Measurements from ENCODE around the gene OVCH1.

OVCH1 gene, protein sequence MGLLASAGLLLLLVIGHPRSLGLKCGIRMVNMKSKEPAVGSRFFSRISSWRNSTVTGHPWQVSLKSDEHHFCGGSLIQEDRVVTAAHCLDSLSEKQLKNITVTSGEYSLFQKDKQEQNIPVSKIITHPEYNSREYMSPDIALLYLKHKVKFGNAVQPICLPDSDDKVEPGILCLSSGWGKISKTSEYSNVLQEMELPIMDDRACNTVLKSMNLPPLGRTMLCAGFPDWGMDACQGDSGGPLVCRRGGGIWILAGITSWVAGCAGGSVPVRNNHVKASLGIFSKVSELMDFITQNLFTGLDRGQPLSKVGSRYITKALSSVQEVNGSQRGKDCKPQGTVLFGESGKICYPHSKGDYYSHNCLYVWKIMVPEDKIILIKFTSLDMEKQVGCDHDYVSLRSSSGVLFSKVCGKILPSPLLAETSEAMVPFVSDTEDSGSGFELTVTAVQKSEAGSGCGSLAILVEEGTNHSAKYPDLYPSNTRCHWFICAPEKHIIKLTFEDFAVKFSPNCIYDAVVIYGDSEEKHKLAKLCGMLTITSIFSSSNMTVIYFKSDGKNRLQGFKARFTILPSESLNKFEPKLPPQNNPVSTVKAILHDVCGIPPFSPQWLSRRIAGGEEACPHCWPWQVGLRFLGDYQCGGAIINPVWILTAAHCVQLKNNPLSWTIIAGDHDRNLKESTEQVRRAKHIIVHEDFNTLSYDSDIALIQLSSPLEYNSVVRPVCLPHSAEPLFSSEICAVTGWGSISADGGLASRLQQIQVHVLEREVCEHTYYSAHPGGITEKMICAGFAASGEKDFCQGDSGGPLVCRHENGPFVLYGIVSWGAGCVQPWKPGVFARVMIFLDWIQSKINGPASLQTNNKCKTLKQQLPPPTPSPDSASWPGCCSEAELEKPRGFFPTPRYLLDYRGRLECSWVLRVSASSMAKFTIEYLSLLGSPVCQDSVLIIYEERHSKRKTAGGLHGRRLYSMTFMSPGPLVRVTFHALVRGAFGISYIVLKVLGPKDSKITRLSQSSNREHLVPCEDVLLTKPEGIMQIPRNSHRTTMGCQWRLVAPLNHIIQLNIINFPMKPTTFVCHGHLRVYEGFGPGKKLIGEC

GRCh38 chr12:29497588-29497987 is at the start of gene OVCH1:
Gene OVCH1, minus strand, starts transcription at chr12:29497686. Its CDS starts 0 bp downstream, at chr12:29497686.
- no peak for DNase-seq

GRCh38 chr12:29547151-29547632 is 49.7 kb upstream of the OVCH1 start:
- no peak for DNase-seq

DNA sequence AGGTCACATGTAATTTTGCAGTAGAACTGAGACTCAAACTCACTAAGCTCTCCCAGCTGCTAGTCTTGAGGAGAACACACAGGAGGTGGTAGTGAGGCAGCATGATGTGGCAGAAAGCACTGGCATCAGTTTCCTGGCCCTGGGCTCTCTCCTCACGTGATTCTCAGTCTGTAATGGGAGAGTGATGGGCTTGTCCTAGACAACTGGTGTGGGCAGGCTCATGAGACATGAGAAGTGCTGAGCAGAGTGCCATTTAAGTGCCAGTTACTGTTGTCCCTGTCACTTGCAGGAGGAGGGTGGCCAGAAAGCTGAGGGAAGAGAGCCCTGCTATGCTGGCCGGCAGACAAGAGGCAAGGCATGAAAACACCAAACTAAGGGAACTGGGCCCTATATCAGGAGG is 48.5 kb upstream of the OVCH1 start:
- no peak for DNase-seq

DNA sequence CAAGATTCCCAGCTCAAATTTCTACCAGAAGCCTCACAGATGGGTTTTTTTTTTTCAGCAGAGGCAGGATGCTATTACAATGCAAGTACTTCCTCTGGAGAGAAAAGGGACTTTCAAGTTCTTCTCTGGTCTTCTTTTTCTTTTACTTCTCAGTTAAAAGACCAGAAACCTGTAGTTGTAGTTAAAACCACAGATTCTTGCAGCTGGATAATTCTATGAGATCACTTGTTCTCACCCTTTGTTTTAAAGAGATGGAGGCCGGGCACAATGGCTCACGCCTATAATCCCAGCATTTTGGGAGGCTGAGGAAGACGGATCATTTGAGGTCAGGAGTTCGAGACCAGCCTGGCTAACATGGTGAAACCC is 47.6 kb upstream of the OVCH1 start:
- DNase-seq: no peak

GRCh38 chr12:29544428-29545101 is 47.1 kb upstream of the OVCH1 start:
- DNase-seq: no peak

- DNase-seq: no peak
Observed at GRCh38 chr12:29543036-29543435, 45.5 kb upstream of the OVCH1 start.

- DNase-seq: no peak
Observed at GRCh38 chr12:29537298-29537697, 39.8 kb upstream of the OVCH1 start.

DNA sequence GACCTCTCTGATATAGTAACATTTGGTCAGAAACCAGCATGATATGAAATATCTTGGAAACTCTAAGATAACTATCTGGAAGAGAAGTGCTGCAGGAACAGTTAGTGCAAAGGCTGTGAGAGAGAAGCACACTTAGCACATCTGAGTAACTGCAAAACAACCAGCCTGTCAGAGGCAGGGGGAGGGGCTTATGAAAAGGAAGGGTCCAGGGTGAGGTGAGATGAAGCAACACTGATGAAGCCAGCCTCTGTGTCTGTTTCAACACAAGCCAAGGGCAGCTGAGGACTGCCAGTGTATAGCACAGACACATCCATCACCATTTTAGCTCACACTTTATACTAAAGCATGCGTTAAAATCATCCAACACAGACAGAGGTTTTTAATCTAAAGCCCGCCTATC is 37.4 kb upstream of the OVCH1 start:
- DNase-seq: no peak

DNA sequence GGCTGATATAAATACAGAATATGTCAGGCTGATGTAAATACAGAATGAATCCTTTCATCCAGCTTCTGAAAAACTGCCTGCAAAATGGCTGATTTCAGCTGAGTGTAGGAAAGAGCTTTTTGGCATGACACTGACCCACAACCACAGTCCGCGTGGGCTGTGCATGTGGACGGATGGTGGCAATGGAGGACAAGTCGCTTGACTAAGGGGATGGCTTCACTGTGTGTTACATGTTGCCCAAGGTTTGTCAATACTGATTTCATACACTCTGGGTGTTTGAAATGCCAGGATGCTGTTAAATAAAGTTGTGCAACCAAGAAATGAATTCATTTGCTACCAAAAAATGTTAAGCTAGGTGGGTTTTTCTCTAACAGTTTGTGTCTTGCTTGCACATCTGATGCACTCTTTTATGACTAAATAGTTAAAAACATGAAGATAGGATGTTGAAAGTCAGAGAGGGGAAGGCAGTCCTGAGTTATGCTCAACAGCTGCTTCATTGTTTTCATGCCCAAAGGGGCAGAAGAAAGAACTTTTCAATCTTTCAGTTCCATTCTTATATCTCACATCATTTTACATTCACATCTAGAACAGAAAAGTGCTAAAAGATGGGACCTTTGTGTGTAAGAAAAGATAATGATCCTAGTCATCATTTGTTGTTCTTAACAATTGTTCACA is 36.5 kb upstream of the OVCH1 start:
- no peak for DNase-seq

- DNase-seq: no peak
Observed at GRCh38 chr12:29531471-29531870, 34.0 kb upstream of the OVCH1 start.

- no peak for DNase-seq
Observed at GRCh38 chr12:29530436-29530835, 33.0 kb upstream of the OVCH1 start.

- no peak for DNase-seq
Observed at GRCh38 chr12:29528161-29528560, 30.7 kb upstream of the OVCH1 start.

DNA sequence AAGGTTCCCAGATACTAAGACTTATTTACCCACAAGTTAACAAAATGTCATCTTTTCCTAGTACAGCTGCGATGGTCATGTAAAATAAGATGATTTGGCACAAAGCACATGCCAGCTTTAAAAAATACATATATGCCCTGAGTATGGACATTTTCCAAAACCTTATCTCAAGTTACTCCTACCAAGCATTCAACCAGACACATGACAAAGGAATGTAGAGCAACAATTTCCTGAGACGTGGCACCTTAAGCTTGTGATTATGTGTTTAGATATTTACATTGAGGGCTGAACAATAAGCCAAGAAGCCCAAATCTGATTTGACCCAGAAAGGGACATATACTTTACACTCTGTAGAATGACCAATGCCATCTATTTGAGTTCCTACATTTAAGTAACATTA is 24.5 kb upstream of the OVCH1 start:
- no peak for DNase-seq

DNA sequence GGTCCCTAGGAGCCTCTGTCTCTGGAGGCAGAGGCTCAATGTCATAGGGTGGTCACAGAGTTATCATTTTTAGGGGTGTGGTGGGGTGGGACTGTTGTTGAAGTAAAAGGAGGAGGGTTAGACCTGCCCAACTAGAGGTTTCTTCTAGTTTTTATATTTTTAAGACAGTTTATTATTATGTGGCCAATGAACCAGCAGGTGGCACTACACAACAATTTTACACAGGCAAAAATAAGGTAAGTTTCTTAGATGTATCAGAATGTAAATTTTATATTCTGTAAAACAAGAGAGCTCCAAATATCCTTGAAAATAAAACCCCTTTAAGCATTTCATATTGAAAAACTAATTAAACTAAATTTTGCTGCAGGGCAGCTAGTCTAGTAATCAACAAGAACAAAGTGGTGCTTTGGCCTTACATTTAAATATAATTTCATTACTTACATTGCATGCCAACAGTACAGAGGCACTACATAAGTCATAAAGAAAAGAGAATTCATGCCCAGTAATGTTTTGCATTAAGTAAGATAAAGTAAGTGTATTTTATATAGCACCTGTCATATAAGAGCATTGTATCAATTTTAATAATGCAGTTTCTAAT is 22.2 kb upstream of the OVCH1 start:
- DNase-seq: peak in 1 of 2 donors; percentile 44

DNA sequence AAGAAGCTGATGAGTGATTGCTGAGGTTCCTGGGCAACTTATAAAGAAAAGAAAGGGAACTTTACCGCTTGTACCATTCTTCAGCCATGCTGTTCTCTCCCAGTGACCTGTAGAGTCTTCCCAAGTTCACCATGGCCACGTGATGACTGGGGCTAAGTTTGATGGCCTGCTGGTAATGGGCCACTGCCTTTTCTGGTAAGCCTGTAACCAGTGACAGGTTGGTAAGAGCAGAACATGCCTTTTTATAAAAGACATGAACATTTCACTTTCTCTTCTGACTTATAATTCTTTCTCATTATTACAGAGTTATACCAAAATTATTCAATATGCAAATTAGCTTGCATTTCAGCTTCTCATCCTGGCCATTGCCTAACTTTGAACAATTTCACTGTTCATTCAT is 20.9 kb upstream of the OVCH1 start:
- DNase-seq: no peak

GRCh38 chr12:29517264-29517663 is 19.8 kb upstream of the OVCH1 start:
- DNase-seq: peak; percentile 6 to 14

DNA sequence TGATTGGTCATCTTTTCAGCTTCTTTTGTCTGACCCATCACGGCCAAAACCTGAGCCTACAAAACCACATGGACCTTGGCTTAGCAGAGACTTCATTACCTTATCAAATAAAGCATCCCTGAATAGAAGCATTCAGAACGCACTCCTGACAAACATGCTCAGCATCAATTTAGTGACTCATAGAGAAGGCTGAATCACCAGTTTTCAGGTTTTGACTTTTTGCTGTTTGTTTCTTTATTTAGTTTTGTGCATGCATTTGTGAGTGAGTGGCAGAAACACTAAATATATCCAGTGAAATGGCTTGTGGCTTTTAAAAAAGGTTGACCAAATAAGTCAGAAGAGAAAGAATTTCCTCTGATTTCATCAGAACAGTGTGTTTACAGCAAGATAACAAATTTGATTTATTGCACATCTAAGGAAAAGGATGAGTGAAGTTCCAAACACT is 19.0 kb upstream of the OVCH1 start:
- DNase-seq: no peak

- no peak for DNase-seq
Observed at GRCh38 chr12:29510591-29511185, 13.2 kb upstream of the OVCH1 start.

DNA sequence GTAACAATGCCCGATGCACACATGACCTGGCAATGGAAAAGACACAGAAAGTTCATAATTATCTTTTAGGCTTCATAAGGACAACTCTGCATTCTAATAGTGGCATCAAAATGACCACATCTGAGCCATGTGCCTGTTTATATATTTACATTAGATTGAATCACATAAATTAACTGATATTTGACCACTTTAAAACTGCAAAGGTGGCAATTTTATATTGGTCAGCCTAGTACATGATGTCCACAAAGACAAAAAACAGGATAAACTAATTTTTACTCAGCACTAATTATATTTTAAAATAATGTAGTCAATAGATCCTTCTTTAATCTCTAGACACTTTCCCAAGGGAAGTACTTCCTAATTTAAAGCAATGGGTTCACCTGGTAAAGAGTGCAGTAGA is 12.0 kb upstream of the OVCH1 start:
- no peak for DNase-seq

GRCh38 chr12:29508949-29509348 is 11.5 kb upstream of the OVCH1 start:
- DNase-seq: no peak

DNA sequence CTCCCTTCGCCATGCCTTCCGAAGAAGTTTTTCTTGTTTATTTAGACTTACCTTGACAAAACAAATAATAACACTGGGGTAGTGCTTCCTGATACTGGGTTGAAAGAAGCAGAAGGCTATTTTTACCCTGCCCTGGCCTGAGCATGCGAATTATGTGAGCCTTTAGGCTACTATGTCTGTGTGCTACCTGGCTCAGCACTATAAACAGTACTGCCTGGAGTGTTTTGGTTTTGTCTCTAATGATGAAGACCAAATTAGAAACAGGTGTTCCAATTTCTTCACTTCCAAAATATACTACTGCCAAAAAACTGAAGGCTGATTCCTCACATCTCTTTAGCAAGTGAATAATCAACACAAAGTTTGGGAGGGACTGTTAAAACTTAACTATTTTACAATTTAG is 7.6 kb upstream of the OVCH1 start:
- no peak for DNase-seq
